Right lobe of liver (tissue), 4 donors: ENCODE data around the gene ATP5F1B.
"Not testable (repeated sequence)": the region's sequence is repeated elsewhere in the genome, so short reads cannot be mapped to it uniquely, and the experiment has no call there.

ENCODE experiments used
- CTCF ChIP-seq, 4 donors: fragments of 200-600 bp in 3 of 4; fragments of 450-650 bp in 1 of 4; IDR thresholded peaks; one replicate each; pipeline versions ENCODE4 v1.5.1 to v1.8.0; 2016 to 2022; ENCODE audit warnings: antibody characterized with exemption in 4 of 4, mild to moderate bottlenecking in 2 of 4
- POLR2A ChIP-seq: fragments of 450-650 bp; IDR thresholded peaks from one replicate; pipeline ENCODE4 v1.6.1; 2017; ENCODE audit warnings: antibody characterized with exemption, mild to moderate bottlenecking
- donor health status: DM: no; HTN: no; CAD: no.
- donor health status: DM: no; HTN: no; CAD: no.
- donor health status: DM: no; HTN: yes; CAD: no.

- not testable (repeated sequence) for TF ChIP-seq POLR2A; CTCF (IDR thresholded peaks at IDR 0.05)
These were observed 8.0 kb upstream of the ATP5F1B start for GRCh38 chr12:56653781-56654180.
